Calu3 (cell line): ENCODE data around the gene SLITRK3. TPM values are rescaled to one million over a fixed set of nuclear protein-coding genes. Genes with fewer than 3 reads are reported as not detected.

Experiments
- BruUV-seq: library from RNA; stranded (reverse); fragments of 400-500 nt; replicated peaks from 2 replicates; lab custom pipeline; 2021; lab: Mats Ljungman, UMichigan
- CTCF ChIA-PET: fragments of 300-600 bp; sonication (Branson Sonifier 250); formaldehyde crosslinking; loops from one replicate; lab custom pipeline; 2022; ENCODE audit warnings: antibody characterized with exemption; lab: Charles Lee
- DNase-seq: peaks from one replicate; pipeline ENCODE4 v3.0.0; 2022
- H3K27ac Mint-ChIP-seq: one replicate; pipeline ENCODE4 v1.8.0; 2022; ENCODE audit warnings: mixed read lengths; ENCODE audit not compliant: unreplicated experiment
- H3K27me3 Mint-ChIP-seq: one replicate; pipeline ENCODE4 v1.8.0; 2022; ENCODE audit warnings: mixed read lengths; ENCODE audit not compliant: unreplicated experiment
- H3K36me3 Mint-ChIP-seq: one replicate; pipeline ENCODE4 v1.8.0; 2022; ENCODE audit warnings: mild to moderate bottlenecking, moderate library complexity, mixed read lengths; ENCODE audit not compliant: insufficient read depth, unreplicated experiment
- H3K4me1 Mint-ChIP-seq: one replicate; pipeline ENCODE4 v1.8.0; 2022; ENCODE audit warnings: mild to moderate bottlenecking, low read depth, mixed read lengths; ENCODE audit not compliant: unreplicated experiment
- H3K4me3 Mint-ChIP-seq: one replicate; pipeline ENCODE4 v1.8.0; 2022; ENCODE audit warnings: mild to moderate bottlenecking, low read depth, moderate library complexity, mixed read lengths; ENCODE audit not compliant: unreplicated experiment
- H3K9me3 Mint-ChIP-seq: one replicate; pipeline ENCODE4 v1.8.0; 2022; ENCODE audit warnings: low read depth, mixed read lengths; ENCODE audit not compliant: unreplicated experiment
- CTCF ChIP-seq: fragments of 200-600 bp; IDR thresholded peaks from one replicate; pipeline ENCODE4 v1.8.0; 2022; ENCODE audit warnings: antibody characterized with exemption; ENCODE audit not compliant: unreplicated experiment
- intact Hi-C: fragments of 100-400 bp; cut with micrococcal nuclease; formaldehyde crosslinking; loops from one replicate; pipeline ENCODE4 v1.10.0; 2022; ENCODE audit not compliant: unreplicated experiment
- total RNA-seq: library from RNA; stranded (reverse); gene quantifications from 2 replicates; pipeline ENCODE4 v1.2.3, GENCODE V29; 2022

SLITRK3 gene
- total RNA-seq, 1 experiment from 2014 or later: not detected

GRCh38 chr3:165202995-165203394 lies 6.8 kb upstream of the SLITRK3 start:
- Mint-ChIP-seq H3K36me3 (peaks cover 5% of the 10 kb centered on the region), H3K27ac (no peak overlapping the region), H3K27me3 (no peaks in the 10 kb centered on the region), H3K4me3 (no peak overlapping the region), H3K4me1 (no peaks in the 10 kb centered on the region), H3K9me3 (no peaks in the 10 kb centered on the region)
- no TSS peak for BruUV-seq
- DNase-seq: no peak
- CTCF ChIA-PET: no interaction called here
- intact Hi-C loops: no loop called here
- no peak for TF ChIP-seq CTCF

GRCh38 chr3:165201964-165202363 lies 5.8 kb upstream of the SLITRK3 start:
- no peak for TF ChIP-seq CTCF
- BruUV-seq: no TSS peak
- intact Hi-C loops: no loop called here
- H3K27ac Mint-ChIP-seq: no peak overlapping the region
- no peak for DNase-seq
- no peaks in the 10 kb centered on the region for H3K9me3 Mint-ChIP-seq
- H3K36me3 Mint-ChIP-seq: peaks cover 6% of the 10 kb centered on the region
- H3K27me3 Mint-ChIP-seq: peaks cover 5% of the 10 kb centered on the region
- no peak overlapping the region for H3K4me3 Mint-ChIP-seq
- H3K4me1 Mint-ChIP-seq: peaks cover 3% of the 10 kb centered on the region
- CTCF ChIA-PET: interaction anchor here (1.0 kb wide), 1 partner anchor 9 kb away, joined by 4 read pairs; no protein-coding TSS in a partner anchor

- intact Hi-C loops: no loop called here
- peaks cover 37% of the 10 kb centered on the region for H3K27me3 Mint-ChIP-seq
- CTCF ChIA-PET: interaction anchor here (0.7 to 1.3 kb wide), 2 partner anchors 9 to 10 kb away, joined by 3 read pairs; no protein-coding TSS in a partner anchor
- H3K4me1 Mint-ChIP-seq: peaks cover 18% of the 10 kb centered on the region
- H3K4me3 Mint-ChIP-seq: peak overlapping the region; percentile 82
- H3K27ac Mint-ChIP-seq: no peak overlapping the region
- H3K9me3 Mint-ChIP-seq: no peaks in the 10 kb centered on the region
- peaks cover 17% of the 10 kb centered on the region for H3K36me3 Mint-ChIP-seq
- no peak for TF ChIP-seq CTCF
- DNase-seq: no peak
- no TSS peak for BruUV-seq
Observed at GRCh38 chr3:165197481-165197800, 1.3 kb upstream of the SLITRK3 start.

GRCh38 chr3:165196577-165197480 lies 645 bp upstream of the SLITRK3 start:
- TF ChIP-seq CTCF: no peak
- peaks cover 17% of the 10 kb centered on the region for H3K36me3 Mint-ChIP-seq
- H3K27ac Mint-ChIP-seq: peak overlapping the region; percentile 43
- peak overlapping the region; percentile 82 for H3K4me3 Mint-ChIP-seq
- H3K27me3 Mint-ChIP-seq: peaks cover 37% of the 10 kb centered on the region
- no TSS peak for BruUV-seq
- no peaks in the 10 kb centered on the region for H3K9me3 Mint-ChIP-seq
- CTCF ChIA-PET: interaction anchor here (0.7 to 1.3 kb wide), 4 partner anchors 8 to 1480 kb away, joined by 3 to 4 read pairs (median 3); no protein-coding TSS in a partner anchor
- no peak for DNase-seq
- H3K4me1 Mint-ChIP-seq: peaks cover 18% of the 10 kb centered on the region
- intact Hi-C loops: no loop called here
